HepG2 (cell line): ENCODE results near the gene PWP1. TPM values are rescaled to one million over a fixed set of nuclear protein-coding genes. Genes with fewer than 3 reads are reported as not detected.

Experiments
- FOSL2 ChIP-seq: sonication (generic); formaldehyde crosslinking; IDR thresholded peaks from 2 replicates; pipeline ENCODE4 v1.4.0; 2020; ENCODE audit warnings: missing genetic modification reagents
- FOXA1 ChIP-seq, 2 experiments: fragments of 450-650 bp in 1 of 2; sonication (generic) in 1 of 2; formaldehyde crosslinking in 1 of 2; IDR thresholded peaks; 2 replicates each; pipeline versions ENCODE4 v1.4.0 to v1.6.1; 2016 to 2020; ENCODE audit warnings: missing genetic modification reagents in 1 of 2
- HNF4A ChIP-seq: sonication (generic); formaldehyde crosslinking; IDR thresholded peaks from 2 replicates; pipeline ENCODE4 v1.4.0; 2020; ENCODE audit warnings: missing genetic modification reagents
- KAT8 ChIP-seq: IDR thresholded peaks from 2 replicates; pipeline ENCODE4 v1.6.1; 2016; ENCODE audit warnings: missing genetic modification reagents, missing compliant biosample characterization
- MLX ChIP-seq: IDR thresholded peaks from 2 replicates; pipeline ENCODE4 v1.6.1; 2016
- NR2C2 ChIP-seq: sonication (generic); formaldehyde crosslinking; IDR thresholded peaks from 2 replicates; pipeline ENCODE4 v1.4.0; 2020; ENCODE audit warnings: missing genetic modification reagents, mild to moderate bottlenecking, moderate library complexity, borderline replicate concordance
- NR2F1 ChIP-seq, 2 experiments: fragments of 450-650 bp in 1 of 2; formaldehyde crosslinking in 1 of 2; IDR thresholded peaks; 2 replicates each; pipeline versions ENCODE4 v1.5.0 to v1.6.1; 2016 to 2020; ENCODE audit warnings: mild to moderate bottlenecking in 1 of 2, missing compliant biosample characterization in 1 of 2, missing genetic modification reagents in 1 of 2, moderate library complexity in 1 of 2
- NR2F6 ChIP-seq, 2 experiments: IDR thresholded peaks; 2 replicates each; pipeline ENCODE4 v1.6.1; 2016; ENCODE audit warnings: antibody characterized with exemption in 1 of 2, mild to moderate bottlenecking in 1 of 2
- SALL1 ChIP-seq: sonication (generic); formaldehyde crosslinking; IDR thresholded peaks from 2 replicates; pipeline ENCODE4 v1.8.0; 2022; ENCODE audit warnings: mild to moderate bottlenecking, missing genetic modification reagents
- SAP130 ChIP-seq: IDR thresholded peaks from 2 replicates; pipeline ENCODE4 v1.6.1; 2016; ENCODE audit warnings: low read depth
- SMC3 ChIP-seq: IDR thresholded peaks from 2 replicates; pipeline ENCODE4 v1.6.1; 2011; ENCODE audit warnings: low read length, improper control_type of control experiment
- STAG1 ChIP-seq: sonication (generic); formaldehyde crosslinking; IDR thresholded peaks from 2 replicates; pipeline ENCODE4 v1.4.0; 2020; ENCODE audit warnings: missing genetic modification reagents
- UBTF ChIP-seq: sonication (generic); formaldehyde crosslinking; IDR thresholded peaks from 2 replicates; pipeline ENCODE4 v1.4.0; 2020; ENCODE audit warnings: mild to moderate bottlenecking, missing genetic modification reagents
- ZBTB43 ChIP-seq: sonication (generic); formaldehyde crosslinking; conservative IDR thresholded peaks from 2 replicates; pipeline ENCODE4 v1.4.0; 2020; ENCODE audit warnings: missing genetic modification reagents
- ZFP36L1 ChIP-seq: sonication (generic); formaldehyde crosslinking; IDR thresholded peaks from 2 replicates; pipeline ENCODE4 v1.8.0; 2022; ENCODE audit warnings: mild to moderate bottlenecking, missing genetic modification reagents, moderate library complexity
- ZNF17 ChIP-seq: sonication (generic); formaldehyde crosslinking; IDR thresholded peaks from 2 replicates; pipeline ENCODE4 v1.5.0; 2020; ENCODE audit warnings: mild to moderate bottlenecking, missing genetic modification reagents
- ZNF350 ChIP-seq: sonication (generic); formaldehyde crosslinking; IDR thresholded peaks from 2 replicates; pipeline ENCODE4 v1.4.0; 2020; ENCODE audit warnings: mild to moderate bottlenecking, low read depth, missing genetic modification reagents, borderline replicate concordance
- ZNF792 ChIP-seq: IDR thresholded peaks from 2 replicates; pipeline ENCODE4 v1.6.1; 2016
- polyA plus RNA-seq, 8 experiments: library from polyadenylated mRNA; depleted of rRNA in 3 of 8; stranded (reverse) in 7 of 8; unstranded in 1 of 8; fragments of >200 nt; fragmentation: Illumina TruSeq in 4 of 8; extraction: Trizol in 4 of 8; gene quantifications; 2 replicates each; pipeline versions ENCODE4 v1.2.1 to v1.2.3, GENCODE V29; 2011 to 2016; ENCODE audit warnings: low read depth in 4 of 8, missing spikeins in 1 of 8, mixed read lengths in 1 of 8; ENCODE audit not compliant: insufficient read depth in 1 of 8
- total RNA-seq, 5 experiments: library from RNA; depleted of rRNA; stranded (reverse); fragments of >200 nt; fragmentation: Illumina TruSeq; extraction: Trizol; gene quantifications; 2 replicates each; pipeline ENCODE4 v1.2.3, GENCODE V29; 2016; ENCODE audit warnings: low read depth in 1 of 5
- TF ChIP-seq, protein P1 (sequence below): sonication (generic); formaldehyde crosslinking; IDR thresholded peaks from 2 replicates; pipeline ENCODE4 v1.5.1; 2020; ENCODE audit warnings: missing genetic modification reagents, mild to moderate bottlenecking, borderline replicate concordance

Gene PWP1
- total and polyA plus RNA-seq, 2 of the 13 experiments (the other 11 are each of a cell fraction or from before 2014, with no cell fraction given) = 65.9 to 70.2 TPM

- TF ChIP-seq FOXA1 (IDR thresholded peaks at IDR 0.05) (no peak), FOXA1 (CRISPR knock-in tag; IDR thresholded peaks at IDR 0.05) (peak; percentile 51; the same call in 1 of the 2 replicates), STAG1 (CRISPR knock-in tag) (peak; percentile 47), FOSL2 (CRISPR knock-in tag) (0 out of 2 replicates have a peak, but pooled peaks have one; percentile 25), ZNF350 (CRISPR knock-in tag) (0 out of 2 replicates have a peak, but pooled peaks have one; percentile 27), SAP130 (peak; percentile 25; the same call in 1 of the 2 replicates), ZNF792 (CRISPR knock-in tag) (peak; percentile 30; the same call in 1 of the 2 replicates), ZNF17 (no peak), NR2C2 (CRISPR knock-in tag) (peak; percentile 39; the same call in 1 of the 2 replicates), NR2F6 (IDR thresholded peaks at IDR 0.05) (peak; percentile 44; the same call in 1 of the 2 replicates), NR2F6 (CRISPR knock-in tag; IDR thresholded peaks at IDR 0.05) (peak; percentile 63), HNF4A (CRISPR knock-in tag) (peak; percentile 39; the same call in 1 of the 2 replicates), SALL1 (CRISPR knock-in tag) (peak; percentile 37; the same call in 1 of the 2 replicates), ZFP36L1 (CRISPR knock-in tag) (no peak), MLX (no peak), NR2F1 (CRISPR knock-in tag; IDR thresholded peaks at IDR 0.05) (0 out of 4 replicates have a peak, but pooled peaks of 1 of the 2 experiments have one; percentile 25), SMC3 (peak; percentile 21; the same call in 1 of the 2 replicates), UBTF (CRISPR knock-in tag) (0 out of 2 replicates have a peak, but pooled peaks have one; percentile 20), KAT8 (CRISPR knock-in tag) (0 out of 2 replicates have a peak, but pooled peaks have one; percentile 19), ZBTB43 (CRISPR knock-in tag) (no peak)
- TF ChIP-seq, protein P1, sequence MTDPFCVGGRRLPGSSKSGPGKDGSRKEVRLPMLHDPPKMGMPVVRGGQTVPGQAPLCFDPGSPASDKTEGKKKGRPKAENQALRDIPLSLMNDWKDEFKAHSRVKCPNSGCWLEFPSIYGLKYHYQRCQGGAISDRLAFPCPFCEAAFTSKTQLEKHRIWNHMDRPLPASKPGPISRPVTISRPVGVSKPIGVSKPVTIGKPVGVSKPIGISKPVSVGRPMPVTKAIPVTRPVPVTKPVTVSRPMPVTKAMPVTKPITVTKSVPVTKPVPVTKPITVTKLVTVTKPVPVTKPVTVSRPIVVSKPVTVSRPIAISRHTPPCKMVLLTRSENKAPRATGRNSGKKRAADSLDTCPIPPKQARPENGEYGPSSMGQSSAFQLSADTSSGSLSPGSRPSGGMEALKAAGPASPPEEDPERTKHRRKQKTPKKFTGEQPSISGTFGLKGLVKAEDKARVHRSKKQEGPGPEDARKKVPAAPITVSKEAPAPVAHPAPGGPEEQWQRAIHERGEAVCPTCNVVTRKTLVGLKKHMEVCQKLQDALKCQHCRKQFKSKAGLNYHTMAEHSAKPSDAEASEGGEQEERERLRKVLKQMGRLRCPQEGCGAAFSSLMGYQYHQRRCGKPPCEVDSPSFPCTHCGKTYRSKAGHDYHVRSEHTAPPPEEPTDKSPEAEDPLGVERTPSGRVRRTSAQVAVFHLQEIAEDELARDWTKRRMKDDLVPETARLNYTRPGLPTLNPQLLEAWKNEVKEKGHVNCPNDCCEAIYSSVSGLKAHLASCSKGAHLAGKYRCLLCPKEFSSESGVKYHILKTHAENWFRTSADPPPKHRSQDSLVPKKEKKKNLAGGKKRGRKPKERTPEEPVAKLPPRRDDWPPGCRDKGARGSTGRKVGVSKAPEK (CRISPR knock-in tag) = no peak
These were observed 14.5 kb upstream of the PWP1 start (continued) for GRCh38 chr12:107670999-107671643.
